ENCODE results near the gene CAPN3. TPM values are rescaled to one million over a fixed set of nuclear protein-coding genes. Genes with fewer than 3 reads are reported as not detected.

The CAPN3 gene
- total and polyA plus RNA-seq, 2 donors (not counting 3 experiments of a cell fraction or from before 2014, with no cell fraction given): 2.2 to 3.7 TPM

DNA sequence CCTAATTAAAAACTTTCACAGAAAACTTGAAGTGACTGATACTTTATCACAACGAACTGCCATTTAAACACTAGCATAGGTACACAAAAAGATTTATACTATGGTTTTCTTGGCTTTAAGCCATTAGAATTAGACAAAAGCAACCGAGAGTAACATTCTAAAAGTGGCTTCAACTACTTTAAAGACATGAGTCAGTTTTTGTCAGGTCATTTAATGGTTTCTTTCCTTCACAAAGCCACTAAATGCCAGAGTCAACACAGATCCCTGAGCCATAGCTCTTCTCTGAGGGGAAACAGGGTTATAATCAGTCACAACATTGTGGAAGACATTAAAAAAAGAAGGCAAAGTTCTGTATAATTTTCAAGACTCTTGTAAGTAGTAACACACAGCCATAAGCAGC is 54.6 kb downstream of the CAPN3 start:
- FAIRE-seq (no peak), DNase-seq (ENCODE audit: low read depth, low spot score) (peak; percentile 36)
- dilution Hi-C loops (cut with MboI; ENCODE audit: extremely low pct_ligation_motif_present, low sequenced_read_pairs) (no loop called here), intact Hi-C loops (cut with micrococcal nuclease) (no loop called here)
- Histone ChIP-seq H3K4me1 (ENCODE audit: control insufficient read depth, extremely low read depth, insufficient read depth, low read length) (no peaks in the 10 kb centered on the region), H2AFZ (ENCODE audit: low read depth, low read length) (no peak overlapping the region), H3K9me3 (replicated peaks; ENCODE audit: control insufficient read depth, insufficient read depth, low read length) (no peaks in the 10 kb centered on the region), H3K4me3 (replicated peaks in 1 of 3; ENCODE audit: insufficient read depth in 1 of 3, low read depth in 1 of 3, low read length in 3 of 3) (no peak overlapping the region), H3K9me1 (replicated peaks; ENCODE audit: control insufficient read depth, extremely low read depth, insufficient read depth, low read length) (no peaks in the 10 kb centered on the region), H4K20me1 (replicated peaks; ENCODE audit: control insufficient read depth, extremely low read depth, insufficient read depth, low read length) (no peaks in the 10 kb centered on the region), H3K36me3 (ENCODE audit: control insufficient read depth in 2 of 2, extremely low read depth in 1 of 2, insufficient read depth in 2 of 2, low read length in 2 of 2) (peaks cover 21 to 34% of the 10 kb centered on the region in 2 experiments), H3K79me2 (ENCODE audit: control insufficient read depth, insufficient read depth, low read length) (no peaks in the 10 kb centered on the region), H3K27ac (ENCODE audit: insufficient read depth, low read depth, low read length) (no peak overlapping the region), H3K9ac (replicated peaks; ENCODE audit: extremely low read depth, insufficient read depth, low read length) (no peak overlapping the region), H3K27me3 (ENCODE audit: control insufficient read depth in 2 of 2, insufficient read depth in 2 of 2, low read length in 2 of 2) (no peaks in the 10 kb centered on the region), H3K4me2 (ENCODE audit: insufficient read depth, low read length) (no peak overlapping the region)
- no TSS peak for BruUV-seq (replicated peaks)
- ChIA-PET POLR2A (no interaction called here), CTCF (interaction anchor here (2.8 kb wide), 1 partner anchor 29 kb away, joined by 11 read pairs; no protein-coding TSS in a partner anchor)
- TF ChIP-seq POLR2A (IDR thresholded peaks at IDR 0.05; ENCODE audit: low read depth, low read length) (no peak), EZH2 (IDR thresholded peaks at IDR 0.05; ENCODE audit: borderline replicate concordance, low read depth, low read length, severe bottlenecking) (no peak), FOS (IDR thresholded peaks at IDR 0.05; ENCODE audit: borderline replicate concordance, insufficient read depth, low read length) (no peak), POLR2AphosphoS5 (IDR thresholded peaks at IDR 0.05; ENCODE audit: insufficient read depth, low read depth, low read length) (no peak), GATA2 (IDR thresholded peaks at IDR 0.05; ENCODE audit: insufficient read depth, insufficient read length, low read depth, low read length) (no peak), MYC (IDR thresholded peaks at IDR 0.05; ENCODE audit: low read depth, low read length) (no peak), JUN (IDR thresholded peaks at IDR 0.05; ENCODE audit: borderline replicate concordance, insufficient read depth, insufficient read length, low read depth) (no peak)
- TF ChIP-seq, protein P1, sequence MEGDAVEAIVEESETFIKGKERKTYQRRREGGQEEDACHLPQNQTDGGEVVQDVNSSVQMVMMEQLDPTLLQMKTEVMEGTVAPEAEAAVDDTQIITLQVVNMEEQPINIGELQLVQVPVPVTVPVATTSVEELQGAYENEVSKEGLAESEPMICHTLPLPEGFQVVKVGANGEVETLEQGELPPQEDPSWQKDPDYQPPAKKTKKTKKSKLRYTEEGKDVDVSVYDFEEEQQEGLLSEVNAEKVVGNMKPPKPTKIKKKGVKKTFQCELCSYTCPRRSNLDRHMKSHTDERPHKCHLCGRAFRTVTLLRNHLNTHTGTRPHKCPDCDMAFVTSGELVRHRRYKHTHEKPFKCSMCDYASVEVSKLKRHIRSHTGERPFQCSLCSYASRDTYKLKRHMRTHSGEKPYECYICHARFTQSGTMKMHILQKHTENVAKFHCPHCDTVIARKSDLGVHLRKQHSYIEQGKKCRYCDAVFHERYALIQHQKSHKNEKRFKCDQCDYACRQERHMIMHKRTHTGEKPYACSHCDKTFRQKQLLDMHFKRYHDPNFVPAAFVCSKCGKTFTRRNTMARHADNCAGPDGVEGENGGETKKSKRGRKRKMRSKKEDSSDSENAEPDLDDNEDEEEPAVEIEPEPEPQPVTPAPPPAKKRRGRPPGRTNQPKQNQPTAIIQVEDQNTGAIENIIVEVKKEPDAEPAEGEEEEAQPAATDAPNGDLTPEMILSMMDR (IDR thresholded peaks at IDR 0.05; ENCODE audit: extremely low read depth in 1 of 2, insufficient read depth in 1 of 2, low read depth in 1 of 2, low read length in 2 of 2): no peak
- TF ChIP-seq, protein P2, sequence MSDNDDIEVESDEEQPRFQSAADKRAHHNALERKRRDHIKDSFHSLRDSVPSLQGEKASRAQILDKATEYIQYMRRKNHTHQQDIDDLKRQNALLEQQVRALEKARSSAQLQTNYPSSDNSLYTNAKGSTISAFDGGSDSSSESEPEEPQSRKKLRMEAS (IDR thresholded peaks at IDR 0.05; ENCODE audit: insufficient read depth, insufficient read length): no peak

Measured in endothelial cell of umbilical vein (primary cell).